Renal cortex interstitium (tissue), 11 donors: ENCODE measurements around the gene RSU1. TPM values are rescaled to one million over a fixed set of nuclear protein-coding genes. Genes with fewer than 3 reads are reported as not detected.

Experiments used
- DNase-seq, 11 donors: peaks; one replicate each; pipeline ENCODE4 v3.0.0-alpha.2; 2013; ENCODE audit warnings: low read depth in 9 of 11, low spot score in 4 of 11; ENCODE audit errors: extremely low read depth in 1 of 11
- polyA plus RNA-seq, 3 donors: library from polyadenylated mRNA; unstranded; fragments of 120-200 nt; gene quantifications; one replicate each; pipeline ENCODE4 v1.2.1, GENCODE V29; 2013; ENCODE audit not compliant: insufficient read length in 3 of 3

RSU1 gene
- polyA plus RNA-seq, 3 donors = 66.5 to 71.2 (median 68.3) TPM

GRCh38 chr10:16717622-16718395, 99.4 kb downstream of the RSU1 start:
- DNase-seq = no peak

GRCh38 chr10:16716051-16716450, 101.2 kb downstream of the RSU1 start:
- no peak for DNase-seq

GRCh38 chr10:16713290-16713689, 103.9 kb downstream of the RSU1 start:
- no peak for DNase-seq

- DNase-seq = no peak
Observed at GRCh38 chr10:16712883-16713282, 104.3 kb downstream of the RSU1 start.

GRCh38 chr10:16700331-16700730, 116.9 kb downstream of the RSU1 start:
- DNase-seq = no peak

GRCh38 chr10:16699435-16700057, 117.7 kb downstream of the RSU1 start:
- no peak for DNase-seq

GRCh38 chr10:16698461-16698860, 118.8 kb downstream of the RSU1 start:
- DNase-seq = no peak

GRCh38 chr10:16690417-16690816, 126.8 kb downstream of the RSU1 start:
- DNase-seq = no peak

GRCh38 chr10:16689696-16690095, 127.5 kb downstream of the RSU1 start:
- DNase-seq = no peak

GRCh38 chr10:16689227-16689626, 128.0 kb downstream of the RSU1 start:
- DNase-seq = no peak

GRCh38 chr10:16686054-16686902, 130.9 kb downstream of the RSU1 start:
- no peak for DNase-seq

GRCh38 chr10:16685551-16685950, 131.7 kb downstream of the RSU1 start:
- no peak for DNase-seq

GRCh38 chr10:16681521-16681920, 135.7 kb downstream of the RSU1 start:
- no peak for DNase-seq

GRCh38 chr10:16679511-16679910, 137.7 kb downstream of the RSU1 start:
- DNase-seq = no peak

GRCh38 chr10:16675334-16675733, 141.9 kb downstream of the RSU1 start:
- DNase-seq = no peak

GRCh38 chr10:16674147-16674703, 143.0 kb downstream of the RSU1 start:
- no peak for DNase-seq

GRCh38 chr10:16673443-16673842, 143.8 kb downstream of the RSU1 start:
- no peak for DNase-seq

- no peak for DNase-seq
Observed at GRCh38 chr10:16663444-16663843, 153.8 kb downstream of the RSU1 start.

- DNase-seq = no peak
Observed at GRCh38 chr10:16662923-16663322, 154.3 kb downstream of the RSU1 start.

- no peak for DNase-seq
Observed at GRCh38 chr10:16656895-16657294, 160.3 kb downstream of the RSU1 start.
